NB4 (cell line): ENCODE data around the gene PPFIA4.

Source experiments
- DNase-seq: peaks from one replicate; pipeline ENCODE4 v3.0.0; 2010; ENCODE audit warnings: low read depth
- H3K4me3 ChIP-seq: one replicate; pipeline ENCODE4 v1.5.1; 2011; ENCODE audit warnings: mild to moderate bottlenecking, low read depth, low read length, moderate library complexity
- CTCF ChIP-seq: IDR thresholded peaks from one replicate; pipeline ENCODE4 v1.5.1; 2012; ENCODE audit warnings: low read depth, low read length
- MAX ChIP-seq: IDR thresholded peaks from 2 replicates; pipeline ENCODE4 v1.6.1; 2011; ENCODE audit warnings: low read depth, low read length
- MYC ChIP-seq: IDR thresholded peaks from 2 replicates; pipeline ENCODE4 v1.6.1; 2011; ENCODE audit warnings: low read depth, low read length
- POLR2A ChIP-seq: IDR thresholded peaks from 2 replicates; pipeline ENCODE4 v1.6.1; 2011; ENCODE audit warnings: mild to moderate bottlenecking; ENCODE audit not compliant: insufficient read length; ENCODE audit errors: extremely low read depth

PPFIA4 gene

GRCh38 chr1:203104789-203105390 is 78.6 kb downstream of the PPFIA4 start:
- no peak for TF ChIP-seq MYC
- no peak for TF ChIP-seq POLR2A
- no peak for TF ChIP-seq MAX
- TF ChIP-seq CTCF: no peak
- no peak for DNase-seq
- H3K4me3 ChIP-seq: no peak overlapping the region

- H3K4me3 ChIP-seq: no peak overlapping the region
- TF ChIP-seq CTCF (no peak), MYC (no peak), POLR2A (no peak), MAX (no peak)
- no peak for DNase-seq
Observed at GRCh38 chr1:203112475-203112874, 86.2 kb downstream of the PPFIA4 start.

GRCh38 chr1:203113308-203113707 is 87.0 kb downstream of the PPFIA4 start:
- H3K4me3 ChIP-seq: no peak overlapping the region
- DNase-seq: no peak
- TF ChIP-seq CTCF (no peak), POLR2A (no peak), MYC (no peak), MAX (no peak)

GRCh38 chr1:203114202-203114601 is 87.9 kb downstream of the PPFIA4 start:
- DNase-seq: no peak
- no peak overlapping the region for H3K4me3 ChIP-seq
- TF ChIP-seq MYC (no peak), MAX (no peak), CTCF (no peak), POLR2A (no peak)

GRCh38 chr1:203116091-203116820 is 90.0 kb downstream of the PPFIA4 start:
- TF ChIP-seq MYC (no peak), CTCF (no peak), MAX (no peak), POLR2A (no peak)
- DNase-seq: no peak
- no peak overlapping the region for H3K4me3 ChIP-seq
